WTC11 (cell line): ENCODE results near the gene PLXDC1. TPM values are rescaled to one million over a fixed set of nuclear protein-coding genes. Genes with fewer than 3 reads are reported as not detected.
"Not testable (repeated sequence)": the region's sequence is repeated elsewhere in the genome, so short reads cannot be mapped to it uniquely, and the experiment has no call there.

Experiments
- ATAC-seq: fragments of 200-7000 bp; cut with Tn5 transposase; 2 replicates; pipeline ENCODE4 v1.10.0; 2021; ENCODE audit warnings: mild to moderate bottlenecking, moderate library complexity
- CTCF ChIA-PET: fragments of 300-600 bp; sonication (Branson Sonifier 250); formaldehyde crosslinking; loops from one replicate; lab custom pipeline; 2021; ENCODE audit warnings: antibody characterized with exemption; lab: Charles Lee
- POLR2A ChIA-PET: fragments of 350-600 bp; sonication (Branson Sonifier 250); formaldehyde crosslinking; loops from one replicate; lab custom pipeline; 2021; ENCODE audit warnings: antibody characterized with exemption; lab: Charles Lee
- DNase-seq: peaks from one replicate; pipeline ENCODE4 v3.0.0; 2021; ENCODE audit warnings: low spot score
- H3K27ac Mint-ChIP-seq: 2 replicates; pipeline ENCODE4 v1.8.0; 2021; ENCODE audit warnings: mixed read lengths
- H3K27me3 Mint-ChIP-seq: 2 replicates; pipeline ENCODE4 v1.8.0; 2021; ENCODE audit warnings: low read depth, mild to moderate bottlenecking, moderate library complexity, mixed read lengths
- H3K36me3 Mint-ChIP-seq: 2 replicates; pipeline ENCODE4 v1.8.0; 2021; ENCODE audit warnings: mixed read lengths
- H3K4me1 Mint-ChIP-seq: 2 replicates; pipeline ENCODE4 v1.8.0; 2022; ENCODE audit warnings: mixed read lengths
- H3K4me3 Mint-ChIP-seq: 2 replicates; pipeline ENCODE4 v1.8.0; 2021; ENCODE audit warnings: mild to moderate bottlenecking, moderate library complexity, mixed read lengths
- H3K9me3 Mint-ChIP-seq: 2 replicates; pipeline ENCODE4 v1.8.0; 2021; ENCODE audit warnings: mixed read lengths
- E2F5 ChIP-seq: sonication (generic); formaldehyde crosslinking; IDR thresholded peaks from 2 replicates; pipeline ENCODE4 v1.8.1; 2022; ENCODE audit warnings: mild to moderate bottlenecking, moderate library complexity, missing genetic modification reagents
- ELF4 ChIP-seq: sonication (generic); formaldehyde crosslinking; IDR thresholded peaks from 2 replicates; pipeline ENCODE4 v1.8.1; 2022; ENCODE audit warnings: low read depth, mild to moderate bottlenecking, moderate library complexity, missing genetic modification reagents
- EMX1 ChIP-seq: fragments of 250-450 bp; sonication (Bioruptor Pico); IDR thresholded peaks from 2 replicates; pipeline ENCODE4 v1.8.0; 2021; ENCODE audit warnings: mild to moderate bottlenecking
- FOXK1 ChIP-seq: sonication (generic); formaldehyde crosslinking; IDR thresholded peaks from 2 replicates; pipeline ENCODE4 v1.8.0; 2022; ENCODE audit warnings: mild to moderate bottlenecking, moderate library complexity, missing genetic modification reagents
- HMGA2 ChIP-seq: fragments of 250-450 bp; sonication (Bioruptor Pico); IDR thresholded peaks from 2 replicates; pipeline ENCODE4 v1.4.0; 2021; ENCODE audit warnings: mild to moderate bottlenecking, moderate library complexity
- SMAD3 ChIP-seq: sonication (generic); formaldehyde crosslinking; IDR thresholded peaks from 2 replicates; pipeline ENCODE4 v1.8.0; 2022; ENCODE audit warnings: missing genetic modification reagents, mild to moderate bottlenecking, borderline replicate concordance
- TCF7 ChIP-seq: sonication (generic); formaldehyde crosslinking; IDR thresholded peaks from 2 replicates; pipeline ENCODE4 v1.8.0; 2022; ENCODE audit warnings: mild to moderate bottlenecking, low read depth, missing genetic modification reagents, moderate library complexity
- ZMAT4 ChIP-seq: fragments of 250-450 bp; sonication (Bioruptor Pico); IDR thresholded peaks from 2 replicates; pipeline ENCODE4 v1.9.0; 2021; ENCODE audit warnings: mild to moderate bottlenecking
- ZNF219 ChIP-seq: sonication (generic); formaldehyde crosslinking; IDR thresholded peaks from 2 replicates; pipeline ENCODE4 v1.8.0; 2023; ENCODE audit warnings: missing genetic modification reagents, mild to moderate bottlenecking, borderline replicate concordance
- total RNA-seq: library from RNA; stranded (reverse); gene quantifications from 3 replicates; pipeline ENCODE4 v1.2.3, GENCODE V29; 2021
- TF ChIP-seq, protein P1 (sequence below): sonication (generic); formaldehyde crosslinking; IDR thresholded peaks from 2 replicates; pipeline ENCODE4 v1.8.0; 2022; ENCODE audit warnings: missing genetic modification reagents
- TF ChIP-seq, protein P2 (sequence below): sonication (generic); formaldehyde crosslinking; IDR thresholded peaks from 2 replicates; pipeline ENCODE4 v1.8.0; 2023; ENCODE audit warnings: missing genetic modification reagents, mild to moderate bottlenecking, borderline replicate concordance

The PLXDC1 gene
- total RNA-seq, 1 experiment from 2014 or later = 5.4 TPM

- DNase-seq (no peak), ATAC-seq (no peak)
- H3K36me3 Mint-ChIP-seq = no peaks in the 10 kb centered on the region
- TF ChIP-seq ZMAT4 = no peak
- no peak for TF ChIP-seq ZNF219 (CRISPR knock-in tag)
- TF ChIP-seq, protein P1, sequence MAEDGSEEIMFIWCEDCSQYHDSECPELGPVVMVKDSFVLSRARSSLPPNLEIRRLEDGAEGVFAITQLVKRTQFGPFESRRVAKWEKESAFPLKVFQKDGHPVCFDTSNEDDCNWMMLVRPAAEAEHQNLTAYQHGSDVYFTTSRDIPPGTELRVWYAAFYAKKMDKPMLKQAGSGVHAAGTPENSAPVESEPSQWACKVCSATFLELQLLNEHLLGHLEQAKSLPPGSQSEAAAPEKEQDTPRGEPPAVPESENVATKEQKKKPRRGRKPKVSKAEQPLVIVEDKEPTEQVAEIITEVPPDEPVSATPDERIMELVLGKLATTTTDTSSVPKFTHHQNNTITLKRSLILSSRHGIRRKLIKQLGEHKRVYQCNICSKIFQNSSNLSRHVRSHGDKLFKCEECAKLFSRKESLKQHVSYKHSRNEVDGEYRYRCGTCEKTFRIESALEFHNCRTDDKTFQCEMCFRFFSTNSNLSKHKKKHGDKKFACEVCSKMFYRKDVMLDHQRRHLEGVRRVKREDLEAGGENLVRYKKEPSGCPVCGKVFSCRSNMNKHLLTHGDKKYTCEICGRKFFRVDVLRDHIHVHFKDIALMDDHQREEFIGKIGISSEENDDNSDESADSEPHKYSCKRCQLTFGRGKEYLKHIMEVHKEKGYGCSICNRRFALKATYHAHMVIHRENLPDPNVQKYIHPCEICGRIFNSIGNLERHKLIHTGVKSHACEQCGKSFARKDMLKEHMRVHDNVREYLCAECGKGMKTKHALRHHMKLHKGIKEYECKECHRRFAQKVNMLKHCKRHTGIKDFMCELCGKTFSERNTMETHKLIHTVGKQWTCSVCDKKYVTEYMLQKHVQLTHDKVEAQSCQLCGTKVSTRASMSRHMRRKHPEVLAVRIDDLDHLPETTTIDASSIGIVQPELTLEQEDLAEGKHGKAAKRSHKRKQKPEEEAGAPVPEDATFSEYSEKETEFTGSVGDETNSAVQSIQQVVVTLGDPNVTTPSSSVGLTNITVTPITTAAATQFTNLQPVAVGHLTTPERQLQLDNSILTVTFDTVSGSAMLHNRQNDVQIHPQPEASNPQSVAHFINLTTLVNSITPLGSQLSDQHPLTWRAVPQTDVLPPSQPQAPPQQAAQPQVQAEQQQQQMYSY (CRISPR knock-in tag) = no peak
- no peak for TF ChIP-seq HMGA2
- TF ChIP-seq TCF7 = no peak
- TF ChIP-seq E2F5 = no peak
- TF ChIP-seq SMAD3 = no peak
- ChIA-PET CTCF (interaction anchor here (0.6 to 2.8 kb wide), 4 partner anchors 30 to 252 kb away, joined by 3 to 8 read pairs (median 5); no protein-coding TSS in a partner anchor), POLR2A (interaction anchor here (1.5 kb wide), 1 partner anchor 15 kb away, joined by 4 read pairs; no protein-coding TSS in a partner anchor)
- H3K9me3 Mint-ChIP-seq = no peaks in the 10 kb centered on the region
- no peaks in the 10 kb centered on the region for H3K4me1 Mint-ChIP-seq
- no peak overlapping the region for H3K4me3 Mint-ChIP-seq
- H3K27ac Mint-ChIP-seq = no peak overlapping the region
- no peaks in the 10 kb centered on the region for H3K27me3 Mint-ChIP-seq
These were observed 28.4 kb downstream of the PLXDC1 start for GRCh38 chr17:39122991-39123390.

DNA sequence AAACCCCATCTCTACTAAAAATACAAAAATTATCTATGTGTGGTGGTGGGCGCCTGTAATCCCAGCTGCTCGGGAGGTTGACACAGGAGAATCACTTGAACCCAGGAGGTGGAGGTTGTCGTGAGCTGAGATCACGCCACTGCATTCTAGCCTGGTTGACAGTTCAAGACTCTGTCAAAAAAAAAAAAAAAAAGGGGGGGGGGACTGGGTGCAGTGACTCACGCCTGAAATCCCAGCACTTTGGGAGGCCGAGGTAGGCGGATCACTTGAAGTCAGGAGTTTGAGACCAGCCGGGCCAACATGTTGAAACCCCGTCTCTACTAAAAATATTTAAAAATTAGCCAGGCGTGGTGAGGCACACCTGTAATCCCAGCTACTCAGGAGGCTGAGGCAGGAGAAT is 29.5 kb downstream of the PLXDC1 start:
- ATAC-seq, DNase-seq, H3K9me3 Mint-ChIP-seq, H3K4me1 Mint-ChIP-seq, H3K36me3 Mint-ChIP-seq, H3K27me3 Mint-ChIP-seq, POLR2A ChIA-PET, H3K27ac Mint-ChIP-seq, H3K4me3 Mint-ChIP-seq: not testable (repeated sequence)
- CTCF ChIA-PET = interaction anchor here (0.6 to 1.4 kb wide), 4 partner anchors 31 to 139 kb away, joined by 4 to 5 read pairs (median 4); no protein-coding TSS in a partner anchor

GRCh38 chr17:39118674-39119419 is 32.6 kb downstream of the PLXDC1 start:
- H3K36me3 Mint-ChIP-seq = no peaks in the 10 kb centered on the region
- H3K4me3 Mint-ChIP-seq = no peak overlapping the region
- POLR2A ChIA-PET = no interaction called here
- H3K9me3 Mint-ChIP-seq = no peaks in the 10 kb centered on the region
- DNase-seq = no peak
- no peak for TF ChIP-seq FOXK1 (CRISPR knock-in tag)
- TF ChIP-seq, protein P2, sequence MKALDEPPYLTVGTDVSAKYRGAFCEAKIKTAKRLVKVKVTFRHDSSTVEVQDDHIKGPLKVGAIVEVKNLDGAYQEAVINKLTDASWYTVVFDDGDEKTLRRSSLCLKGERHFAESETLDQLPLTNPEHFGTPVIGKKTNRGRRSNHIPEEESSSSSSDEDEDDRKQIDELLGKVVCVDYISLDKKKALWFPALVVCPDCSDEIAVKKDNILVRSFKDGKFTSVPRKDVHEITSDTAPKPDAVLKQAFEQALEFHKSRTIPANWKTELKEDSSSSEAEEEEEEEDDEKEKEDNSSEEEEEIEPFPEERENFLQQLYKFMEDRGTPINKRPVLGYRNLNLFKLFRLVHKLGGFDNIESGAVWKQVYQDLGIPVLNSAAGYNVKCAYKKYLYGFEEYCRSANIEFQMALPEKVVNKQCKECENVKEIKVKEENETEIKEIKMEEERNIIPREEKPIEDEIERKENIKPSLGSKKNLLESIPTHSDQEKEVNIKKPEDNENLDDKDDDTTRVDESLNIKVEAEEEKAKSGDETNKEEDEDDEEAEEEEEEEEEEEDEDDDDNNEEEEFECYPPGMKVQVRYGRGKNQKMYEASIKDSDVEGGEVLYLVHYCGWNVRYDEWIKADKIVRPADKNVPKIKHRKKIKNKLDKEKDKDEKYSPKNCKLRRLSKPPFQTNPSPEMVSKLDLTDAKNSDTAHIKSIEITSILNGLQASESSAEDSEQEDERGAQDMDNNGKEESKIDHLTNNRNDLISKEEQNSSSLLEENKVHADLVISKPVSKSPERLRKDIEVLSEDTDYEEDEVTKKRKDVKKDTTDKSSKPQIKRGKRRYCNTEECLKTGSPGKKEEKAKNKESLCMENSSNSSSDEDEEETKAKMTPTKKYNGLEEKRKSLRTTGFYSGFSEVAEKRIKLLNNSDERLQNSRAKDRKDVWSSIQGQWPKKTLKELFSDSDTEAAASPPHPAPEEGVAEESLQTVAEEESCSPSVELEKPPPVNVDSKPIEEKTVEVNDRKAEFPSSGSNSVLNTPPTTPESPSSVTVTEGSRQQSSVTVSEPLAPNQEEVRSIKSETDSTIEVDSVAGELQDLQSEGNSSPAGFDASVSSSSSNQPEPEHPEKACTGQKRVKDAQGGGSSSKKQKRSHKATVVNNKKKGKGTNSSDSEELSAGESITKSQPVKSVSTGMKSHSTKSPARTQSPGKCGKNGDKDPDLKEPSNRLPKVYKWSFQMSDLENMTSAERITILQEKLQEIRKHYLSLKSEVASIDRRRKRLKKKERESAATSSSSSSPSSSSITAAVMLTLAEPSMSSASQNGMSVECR (CRISPR knock-in tag) = no peak
- no peak for TF ChIP-seq EMX1 (CRISPR knock-in tag)
- no peak for TF ChIP-seq ELF4 (CRISPR knock-in tag)
- no peaks in the 10 kb centered on the region for H3K27me3 Mint-ChIP-seq
- CTCF ChIA-PET = interaction anchor here (0.7 to 1.9 kb wide), 6 partner anchors 11 to 152 kb away, joined by 3 to 5 read pairs (median 3); partner anchors contain the start of genes FBXO47 and PLXDC1
- ATAC-seq = no peak
- no peaks in the 10 kb centered on the region for H3K4me1 Mint-ChIP-seq
- no peak overlapping the region for H3K27ac Mint-ChIP-seq
